Measurements from ENCODE around the gene CASR.

- TF ChIP-seq, protein P1, sequence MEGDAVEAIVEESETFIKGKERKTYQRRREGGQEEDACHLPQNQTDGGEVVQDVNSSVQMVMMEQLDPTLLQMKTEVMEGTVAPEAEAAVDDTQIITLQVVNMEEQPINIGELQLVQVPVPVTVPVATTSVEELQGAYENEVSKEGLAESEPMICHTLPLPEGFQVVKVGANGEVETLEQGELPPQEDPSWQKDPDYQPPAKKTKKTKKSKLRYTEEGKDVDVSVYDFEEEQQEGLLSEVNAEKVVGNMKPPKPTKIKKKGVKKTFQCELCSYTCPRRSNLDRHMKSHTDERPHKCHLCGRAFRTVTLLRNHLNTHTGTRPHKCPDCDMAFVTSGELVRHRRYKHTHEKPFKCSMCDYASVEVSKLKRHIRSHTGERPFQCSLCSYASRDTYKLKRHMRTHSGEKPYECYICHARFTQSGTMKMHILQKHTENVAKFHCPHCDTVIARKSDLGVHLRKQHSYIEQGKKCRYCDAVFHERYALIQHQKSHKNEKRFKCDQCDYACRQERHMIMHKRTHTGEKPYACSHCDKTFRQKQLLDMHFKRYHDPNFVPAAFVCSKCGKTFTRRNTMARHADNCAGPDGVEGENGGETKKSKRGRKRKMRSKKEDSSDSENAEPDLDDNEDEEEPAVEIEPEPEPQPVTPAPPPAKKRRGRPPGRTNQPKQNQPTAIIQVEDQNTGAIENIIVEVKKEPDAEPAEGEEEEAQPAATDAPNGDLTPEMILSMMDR (IDR thresholded peaks at IDR 0.05), result no peak
- no peak for TF ChIP-seq POLR2A (IDR thresholded peaks at IDR 0.05)
Measured at GRCh38 chr3:122233101-122233952, 49.9 kb downstream of the CASR start.

Data from ovary (tissue), 3 donors.